ENCODE measurements around the gene CCR7. TPM values are rescaled to one million over a fixed set of nuclear protein-coding genes. Genes with fewer than 3 reads are reported as not detected.
"Not testable (repeated sequence)": the region's sequence is repeated elsewhere in the genome, so short reads cannot be mapped to it uniquely, and the experiment has no call there.

Gene CCR7
- total RNA-seq, 2 donors from 2014 or later, result 0.72 to 1.9 TPM

DNA sequence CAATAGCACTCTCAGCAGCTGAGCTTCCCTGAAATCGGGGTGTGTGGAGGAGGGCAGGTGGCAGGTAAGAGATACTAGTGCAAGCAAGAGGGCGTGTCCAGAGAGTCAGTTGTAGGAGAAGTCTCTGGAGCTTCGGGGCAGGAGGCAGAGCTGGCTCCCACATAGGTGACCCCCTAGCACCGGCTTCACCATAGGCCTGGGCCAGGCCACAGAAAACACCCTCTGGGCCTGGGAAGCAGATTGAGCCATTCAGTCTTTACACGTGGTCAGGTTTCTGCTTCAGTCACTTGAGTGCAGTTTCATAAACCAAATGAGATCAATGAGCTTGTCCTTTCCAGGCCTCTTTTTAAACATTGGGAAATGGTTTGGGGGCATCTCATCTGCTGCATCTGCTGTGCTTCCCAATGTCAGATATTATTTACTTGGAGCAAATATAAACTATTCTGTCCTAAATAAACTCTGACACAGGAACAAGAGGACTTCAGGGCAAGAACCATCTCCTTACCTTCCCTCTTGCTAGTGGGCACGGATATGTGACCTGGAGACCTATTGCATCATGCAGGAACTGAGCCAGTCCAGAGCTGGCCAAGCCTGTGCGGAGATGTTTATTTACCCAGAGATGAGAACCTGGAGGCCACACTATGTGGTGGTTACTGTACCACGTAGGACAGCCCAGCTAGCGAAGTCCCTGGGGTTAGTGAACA is 16.1 kb downstream of the CCR7 start:
- Histone ChIP-seq H3K27ac (peak overlapping the region; percentile 47), H3K4me1 (no peaks in the 10 kb centered on the region), H3K36me3 (no peaks in the 10 kb centered on the region), H3K9ac (ENCODE audit: low read depth in 2 of 2, low read length in 2 of 2) (peak overlapping the region in 1 of 2 donors; percentile 36), H3K9me3 (no peaks in the 10 kb centered on the region), H3K27me3 (no peaks in the 10 kb centered on the region), H3K4me3 (no peak overlapping the region)
- TF ChIP-seq, protein P1, sequence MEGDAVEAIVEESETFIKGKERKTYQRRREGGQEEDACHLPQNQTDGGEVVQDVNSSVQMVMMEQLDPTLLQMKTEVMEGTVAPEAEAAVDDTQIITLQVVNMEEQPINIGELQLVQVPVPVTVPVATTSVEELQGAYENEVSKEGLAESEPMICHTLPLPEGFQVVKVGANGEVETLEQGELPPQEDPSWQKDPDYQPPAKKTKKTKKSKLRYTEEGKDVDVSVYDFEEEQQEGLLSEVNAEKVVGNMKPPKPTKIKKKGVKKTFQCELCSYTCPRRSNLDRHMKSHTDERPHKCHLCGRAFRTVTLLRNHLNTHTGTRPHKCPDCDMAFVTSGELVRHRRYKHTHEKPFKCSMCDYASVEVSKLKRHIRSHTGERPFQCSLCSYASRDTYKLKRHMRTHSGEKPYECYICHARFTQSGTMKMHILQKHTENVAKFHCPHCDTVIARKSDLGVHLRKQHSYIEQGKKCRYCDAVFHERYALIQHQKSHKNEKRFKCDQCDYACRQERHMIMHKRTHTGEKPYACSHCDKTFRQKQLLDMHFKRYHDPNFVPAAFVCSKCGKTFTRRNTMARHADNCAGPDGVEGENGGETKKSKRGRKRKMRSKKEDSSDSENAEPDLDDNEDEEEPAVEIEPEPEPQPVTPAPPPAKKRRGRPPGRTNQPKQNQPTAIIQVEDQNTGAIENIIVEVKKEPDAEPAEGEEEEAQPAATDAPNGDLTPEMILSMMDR (IDR thresholded peaks at IDR 0.05), result no peak
- intact Hi-C loops (cut with DNase I), result no loop called here
- peak; percentile 35 for DNase-seq

GRCh38 chr17:40548491-40548981 is 16.7 kb downstream of the CCR7 start:
- intact Hi-C loops (cut with DNase I), result no loop called here
- TF ChIP-seq, protein P1 (IDR thresholded peaks at IDR 0.05), result no peak
- Histone ChIP-seq H3K4me3 (no peak overlapping the region), H3K9ac (ENCODE audit: low read depth in 2 of 2, low read length in 2 of 2) (peak overlapping the region in 1 of 2 donors; percentile 36), H3K36me3 (no peaks in the 10 kb centered on the region), H3K4me1 (no peaks in the 10 kb centered on the region), H3K9me3 (no peaks in the 10 kb centered on the region), H3K27me3 (no peaks in the 10 kb centered on the region), H3K27ac (peak overlapping the region; percentile 47)
- DNase-seq, result peak; percentile 13

DNA sequence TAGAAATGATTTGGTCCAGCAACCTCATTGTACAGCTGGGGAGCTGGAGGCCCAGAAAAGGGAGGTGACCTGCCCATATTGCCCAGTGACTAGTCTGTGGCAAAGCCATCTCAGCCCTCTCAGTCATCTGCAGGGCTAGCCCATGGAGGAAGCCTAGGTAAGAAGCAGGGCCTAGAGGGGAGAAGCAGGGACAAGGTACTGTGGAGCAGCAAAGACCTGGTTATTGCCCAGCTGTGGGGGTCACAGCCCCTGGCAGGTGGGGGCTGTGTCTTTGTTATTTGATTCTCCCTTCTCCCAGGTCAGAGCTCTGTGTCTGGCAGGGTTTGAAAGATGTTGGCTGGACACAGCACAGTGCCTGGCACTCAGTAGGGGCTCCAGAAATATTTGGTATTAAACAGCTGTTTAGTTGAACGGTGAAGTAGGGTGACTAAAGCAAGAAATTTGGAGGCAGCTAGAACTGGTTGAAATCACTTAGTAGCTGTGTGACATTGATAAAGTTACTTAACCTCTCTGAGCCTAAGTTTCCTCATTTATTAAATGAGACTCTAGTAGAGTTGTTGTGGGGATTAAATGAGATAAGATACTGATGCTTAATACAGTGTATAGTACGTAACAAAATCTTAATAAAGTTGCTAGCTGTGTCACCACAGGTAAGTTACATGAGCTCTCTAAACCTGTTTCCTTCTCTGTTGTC is 17.3 kb downstream of the CCR7 start:
- TF ChIP-seq, protein P1 (IDR thresholded peaks at IDR 0.05), result no peak
- no peaks in the 10 kb centered on the region for H3K36me3 ChIP-seq
- H3K4me3 ChIP-seq, result no peak overlapping the region
- DNase-seq, result no peak
- no peak overlapping the region for H3K9ac ChIP-seq (ENCODE audit: low read depth in 2 of 2, low read length in 2 of 2)
- H3K27me3 ChIP-seq, result no peaks in the 10 kb centered on the region
- no peaks in the 10 kb centered on the region for H3K9me3 ChIP-seq
- no peaks in the 10 kb centered on the region for H3K4me1 ChIP-seq
- peak overlapping the region; percentile 47 for H3K27ac ChIP-seq
- intact Hi-C loops (cut with DNase I), result no loop called here

DNA sequence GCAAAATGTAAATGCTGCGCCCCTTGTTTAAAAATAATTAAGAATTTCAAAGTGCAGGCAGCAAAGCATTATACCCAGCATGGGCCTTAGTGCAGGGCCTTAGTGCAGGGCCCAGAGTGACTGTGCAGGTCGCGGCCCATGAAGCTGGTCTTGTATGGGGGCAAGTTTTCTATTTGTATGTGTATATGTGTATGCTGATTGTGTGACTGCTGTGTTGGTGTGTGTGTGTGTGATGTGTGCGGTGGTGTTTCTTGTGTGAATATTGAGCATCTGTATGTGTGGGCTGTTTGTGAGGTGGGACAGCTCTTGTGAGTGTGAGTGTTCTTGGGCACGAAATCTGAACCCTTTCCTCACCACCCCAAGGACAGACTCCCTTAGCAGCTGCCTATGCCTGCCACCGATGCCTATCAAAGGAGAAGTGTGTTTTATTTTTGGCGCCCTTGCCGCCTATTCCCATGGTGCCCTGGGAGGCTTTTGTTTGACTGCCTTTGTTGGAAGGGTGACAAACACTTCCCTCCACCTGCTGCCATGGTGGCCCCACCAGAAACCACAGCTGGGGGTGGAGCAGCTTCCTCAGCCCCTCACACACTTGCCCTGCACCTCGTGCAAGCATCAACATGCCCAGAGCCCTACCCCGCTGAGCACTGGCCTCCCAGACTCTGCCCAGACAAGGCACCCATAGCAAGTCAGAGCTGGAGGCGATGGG is 18.0 kb downstream of the CCR7 start:
- DNase-seq, result no peak
- intact Hi-C loops (cut with DNase I), result no loop called here
- Histone ChIP-seq H3K4me3 (no peak overlapping the region), H3K4me1 (no peaks in the 10 kb centered on the region), H3K27ac (peak overlapping the region; percentile 47), H3K9ac (ENCODE audit: low read depth in 2 of 2, low read length in 2 of 2) (no peak overlapping the region), H3K27me3 (no peaks in the 10 kb centered on the region), H3K36me3 (no peaks in the 10 kb centered on the region), H3K9me3 (no peaks in the 10 kb centered on the region)
- TF ChIP-seq, protein P1 (IDR thresholded peaks at IDR 0.05), result no peak

DNA sequence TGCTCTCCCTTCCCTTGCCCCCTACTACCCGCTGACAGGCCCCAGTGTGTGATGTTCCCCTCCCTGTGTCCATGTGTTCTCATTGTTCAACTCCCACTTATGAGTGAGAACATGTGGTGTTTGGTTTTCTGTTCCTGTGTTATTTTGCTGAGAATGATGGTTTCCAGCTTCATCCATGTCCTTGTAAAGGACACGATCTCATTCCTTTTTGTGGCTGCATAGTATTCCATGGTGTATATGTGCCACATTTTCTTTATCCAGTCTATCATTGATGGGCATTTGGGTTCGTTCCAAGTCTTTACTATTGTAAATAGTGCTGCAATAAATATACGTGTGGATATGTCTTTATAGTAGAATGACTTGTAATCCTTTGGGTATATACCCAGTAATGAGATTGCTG is 18.8 kb downstream of the CCR7 start:
- H3K9me3 ChIP-seq; H3K27me3 ChIP-seq; H3K4me1 ChIP-seq; H3K36me3 ChIP-seq; intact Hi-C loops (cut with DNase I); H3K9ac ChIP-seq (ENCODE audit: low read depth in 2 of 2, low read length in 2 of 2); H3K4me3 ChIP-seq; H3K27ac ChIP-seq; DNase-seq: not testable (repeated sequence)

All from colonic mucosa (tissue), 4 donors.